Measurements from ENCODE around the gene PTPRT. TPM values are rescaled to one million over a fixed set of nuclear protein-coding genes. Genes with fewer than 3 reads are reported as not detected.

PTPRT gene
- total RNA-seq, 2 experiments from 2014 or later = not detected

DNA sequence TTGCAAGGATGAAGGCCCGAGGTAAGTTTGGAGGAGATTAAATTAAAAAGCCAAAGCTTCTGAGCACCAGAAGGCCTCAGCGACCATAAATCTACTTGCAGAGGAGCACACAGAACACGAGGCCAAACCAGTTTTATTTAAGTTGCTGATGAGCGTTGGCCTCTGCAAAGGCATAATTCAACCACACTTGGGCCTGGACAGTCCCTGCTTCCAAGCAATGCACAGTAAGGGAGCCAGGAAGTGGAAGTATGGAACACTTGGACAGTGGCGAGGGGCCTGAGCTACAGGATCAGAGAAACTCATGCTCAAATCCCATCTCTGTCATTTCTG is 92.8 kb downstream of the PTPRT start:
- no peaks in the 10 kb centered on the region for H3K4me1 Mint-ChIP-seq

DNA sequence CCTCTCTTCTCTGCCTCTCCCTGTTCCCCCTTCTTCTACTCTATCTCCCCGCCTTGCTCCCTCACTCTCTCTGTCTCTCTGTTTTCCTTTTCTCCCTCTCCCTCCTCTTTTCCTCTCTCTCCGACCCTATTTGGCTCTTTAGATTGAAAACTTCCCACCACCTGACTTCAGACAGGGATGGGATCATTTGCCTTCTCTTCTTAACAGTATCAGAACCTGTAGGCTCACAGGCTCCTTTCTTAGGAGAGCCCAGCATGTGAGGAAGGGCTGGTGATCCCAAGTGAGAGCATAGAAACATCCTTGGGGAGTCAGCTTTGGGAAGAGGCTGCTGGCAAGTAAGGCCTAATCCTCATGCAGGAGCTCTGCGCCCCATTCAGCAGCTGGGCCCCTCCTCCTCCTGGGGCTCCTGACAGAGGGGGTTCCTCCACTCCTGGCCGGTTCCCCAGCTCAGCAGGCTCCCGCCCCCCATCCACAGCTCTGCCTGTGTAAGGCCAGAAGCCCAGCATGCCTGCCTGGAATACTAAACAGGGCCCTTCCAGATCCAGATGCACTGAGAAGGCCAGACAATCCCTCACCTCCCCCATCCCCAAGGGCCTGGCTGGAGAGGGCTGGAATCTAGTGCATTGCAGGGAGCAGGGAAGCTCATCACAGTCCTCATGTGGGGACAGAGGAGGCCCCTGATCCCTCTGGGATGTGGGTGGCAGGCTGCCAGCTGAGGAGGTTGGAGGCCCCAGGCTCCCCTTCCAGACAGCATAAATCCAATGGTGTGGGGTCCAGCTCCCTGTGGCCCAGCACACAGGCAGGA is 93.4 kb downstream of the PTPRT start:
- peaks cover 10% of the 10 kb centered on the region for H3K9me3 Mint-ChIP-seq
- no peaks in the 10 kb centered on the region for H3K36me3 Mint-ChIP-seq
- no peak overlapping the region for H3K27ac Mint-ChIP-seq
- H3K4me1 Mint-ChIP-seq = no peaks in the 10 kb centered on the region
- peaks cover 3% of the 10 kb centered on the region for H3K27me3 Mint-ChIP-seq
- no peak for DNase-seq
- H3K4me3 Mint-ChIP-seq = no peak overlapping the region

More for the DNA sequence above, 92.8 kb downstream of the PTPRT start:
- peaks cover 10% of the 10 kb centered on the region for H3K9me3 Mint-ChIP-seq
- no peaks in the 10 kb centered on the region for H3K36me3 Mint-ChIP-seq
- H3K27ac Mint-ChIP-seq = no peak overlapping the region
- no peak for DNase-seq
- H3K27me3 Mint-ChIP-seq = peaks cover 6% of the 10 kb centered on the region
- H3K4me3 Mint-ChIP-seq = no peak overlapping the region

DNA sequence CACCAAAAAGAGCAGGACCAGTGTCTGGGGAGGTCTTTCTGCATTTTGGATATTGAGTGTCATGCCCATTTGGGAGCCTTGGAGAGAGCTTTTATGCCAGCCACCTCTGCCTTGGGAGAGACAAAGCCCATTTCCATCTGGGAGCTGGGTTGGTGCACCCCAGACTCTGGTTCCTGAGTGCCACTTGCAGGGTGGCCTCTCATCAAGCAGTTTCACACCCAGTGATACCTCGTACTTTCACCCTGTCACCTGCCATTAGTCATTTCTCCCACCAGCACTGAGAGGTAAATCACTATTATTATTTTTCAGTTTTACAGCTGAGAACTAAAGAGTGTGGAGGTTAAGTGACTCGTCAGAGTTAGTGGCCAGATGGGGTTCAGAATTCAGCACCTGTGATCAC is 94.7 kb downstream of the PTPRT start:
- peaks cover 10% of the 10 kb centered on the region for H3K9me3 Mint-ChIP-seq
- no peak overlapping the region for H3K4me3 Mint-ChIP-seq
- H3K27ac Mint-ChIP-seq = no peak overlapping the region
- H3K4me1 Mint-ChIP-seq = no peaks in the 10 kb centered on the region
- no peak for DNase-seq
- H3K27me3 Mint-ChIP-seq = no peaks in the 10 kb centered on the region
- no peaks in the 10 kb centered on the region for H3K36me3 Mint-ChIP-seq

DNA sequence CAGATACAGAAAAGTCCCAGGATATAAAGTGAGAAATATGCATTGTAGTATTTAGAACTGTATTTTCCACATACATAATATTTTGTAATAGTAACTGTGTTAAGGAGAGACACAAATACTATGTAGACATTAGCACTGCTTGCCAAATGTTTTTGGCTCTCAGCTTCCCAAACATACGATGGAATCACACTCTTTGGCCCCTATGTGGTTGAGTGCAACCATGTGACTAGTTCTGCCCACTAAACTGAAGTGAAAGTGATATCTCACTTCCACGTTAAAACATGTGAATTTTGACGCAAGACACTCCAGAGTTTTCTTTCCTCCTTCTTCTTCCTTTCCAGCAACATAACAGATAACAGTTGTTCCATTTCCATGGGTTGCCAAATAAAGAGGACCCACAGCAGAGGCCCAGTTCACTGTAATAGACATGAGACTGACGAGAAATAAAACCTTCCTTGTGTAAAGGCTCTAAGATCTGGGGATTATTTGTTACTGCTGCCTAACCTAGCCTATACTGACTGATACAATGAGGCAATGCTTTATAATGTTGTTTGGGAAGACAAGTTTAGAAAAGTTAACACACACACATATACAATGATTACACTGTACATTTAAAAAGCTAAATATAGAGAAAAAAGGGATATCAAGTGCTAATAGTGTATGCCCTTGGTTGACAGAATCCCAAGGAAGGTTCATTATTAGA is 97.2 kb downstream of the PTPRT start:
- no peaks in the 10 kb centered on the region for H3K4me1 Mint-ChIP-seq
- no peak for DNase-seq
- H3K9me3 Mint-ChIP-seq = peaks cover 10% of the 10 kb centered on the region
- H3K27me3 Mint-ChIP-seq = peaks cover 11% of the 10 kb centered on the region
- no peak overlapping the region for H3K27ac Mint-ChIP-seq
- no peaks in the 10 kb centered on the region for H3K36me3 Mint-ChIP-seq
- no peak overlapping the region for H3K4me3 Mint-ChIP-seq

DNA sequence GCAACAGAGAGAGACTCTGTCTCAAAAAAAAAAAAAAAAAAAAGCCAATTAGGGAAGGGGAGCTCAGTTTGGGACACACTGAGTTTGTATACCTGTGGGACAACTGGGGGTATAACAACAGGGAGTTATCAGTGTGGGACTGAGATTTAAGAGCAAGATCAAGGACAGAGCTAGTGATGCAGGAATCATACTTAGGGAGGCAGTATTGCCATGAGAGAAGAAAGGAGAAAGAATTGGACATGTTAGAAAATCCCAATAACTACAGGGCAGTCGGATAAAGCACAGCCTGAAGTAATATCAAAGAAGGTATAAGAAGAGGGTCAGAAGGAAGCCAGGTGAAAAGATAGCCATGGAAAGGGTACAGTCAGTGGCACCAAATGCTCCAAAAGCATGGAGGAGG is 121.2 kb downstream of the PTPRT start:
- no peak overlapping the region for H3K27ac Mint-ChIP-seq
- no peaks in the 10 kb centered on the region for H3K27me3 Mint-ChIP-seq
- H3K9me3 Mint-ChIP-seq = no peaks in the 10 kb centered on the region
- H3K4me1 Mint-ChIP-seq = no peaks in the 10 kb centered on the region
- no peak for DNase-seq
- no peak overlapping the region for H3K4me3 Mint-ChIP-seq
- no peaks in the 10 kb centered on the region for H3K36me3 Mint-ChIP-seq

DNA sequence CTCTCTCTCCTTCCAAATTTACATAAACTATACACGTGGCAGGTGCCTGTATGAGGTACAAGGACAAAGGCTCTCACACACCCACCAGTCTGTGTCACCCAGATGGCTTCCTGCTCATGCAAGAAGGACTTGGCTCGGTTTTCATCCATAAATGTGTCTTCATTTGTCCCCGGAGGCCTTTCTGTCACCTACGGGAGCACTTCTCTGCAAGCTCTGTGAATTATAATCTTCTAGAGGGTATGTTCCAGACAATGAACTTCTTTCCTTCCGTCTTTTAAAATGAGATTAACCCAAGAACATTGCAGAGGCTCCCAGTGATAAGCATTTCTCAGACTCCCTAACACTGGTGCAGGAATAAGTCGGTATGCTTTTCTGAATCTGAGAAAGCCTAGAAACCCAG is 123.6 kb downstream of the PTPRT start:
- Mint-ChIP-seq H3K4me3 (no peak overlapping the region), H3K27ac (no peak overlapping the region), H3K27me3 (no peaks in the 10 kb centered on the region), H3K9me3 (no peaks in the 10 kb centered on the region), H3K4me1 (no peaks in the 10 kb centered on the region), H3K36me3 (no peaks in the 10 kb centered on the region)
- DNase-seq = no peak

DNA sequence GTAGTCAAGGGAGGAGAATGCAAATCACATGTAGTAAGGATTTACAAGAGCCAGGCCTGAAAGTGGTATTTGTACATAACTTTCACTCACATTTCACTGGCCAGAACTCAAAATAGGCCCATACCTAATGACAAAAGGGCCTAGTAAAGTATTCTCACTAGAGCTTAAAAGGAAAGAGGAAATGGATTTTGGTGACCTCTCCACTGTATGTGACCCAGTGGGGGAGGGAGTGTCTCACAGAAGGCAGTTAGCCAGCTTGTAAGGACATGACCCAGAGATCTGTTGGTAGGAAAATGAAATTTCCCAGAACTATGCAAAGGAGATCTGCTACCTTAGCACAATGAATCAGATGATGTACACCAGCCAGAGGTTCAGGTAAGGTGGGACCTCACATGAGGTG is 124.4 kb downstream of the PTPRT start:
- no peak for DNase-seq
- no peaks in the 10 kb centered on the region for H3K4me1 Mint-ChIP-seq
- no peak overlapping the region for H3K4me3 Mint-ChIP-seq
- H3K27me3 Mint-ChIP-seq = no peaks in the 10 kb centered on the region
- H3K36me3 Mint-ChIP-seq = no peaks in the 10 kb centered on the region
- H3K9me3 Mint-ChIP-seq = no peaks in the 10 kb centered on the region
- H3K27ac Mint-ChIP-seq = no peak overlapping the region

DNA sequence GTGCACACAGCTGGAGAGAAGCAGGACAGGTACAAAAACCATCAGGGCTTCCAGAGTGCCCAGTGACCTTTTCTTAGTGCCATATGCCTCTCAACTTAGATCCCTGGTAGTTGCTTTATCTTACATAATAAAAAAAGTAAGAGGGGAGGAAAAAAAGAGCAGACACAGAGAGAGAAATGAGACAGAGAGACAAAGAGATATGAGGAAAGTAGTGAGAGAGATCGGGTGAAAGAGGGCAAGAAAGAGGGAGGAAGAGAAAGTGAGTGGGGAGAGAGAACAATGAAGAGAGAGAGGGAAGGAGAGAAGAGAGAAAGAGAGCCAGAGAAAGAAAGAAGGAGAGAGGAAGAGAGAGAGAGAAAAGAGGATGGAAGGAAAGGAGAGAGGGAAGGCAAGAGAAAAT is 131.6 kb downstream of the PTPRT start:
- Mint-ChIP-seq H3K27ac (no peak overlapping the region), H3K27me3 (no peaks in the 10 kb centered on the region), H3K36me3 (no peaks in the 10 kb centered on the region), H3K4me1 (no peaks in the 10 kb centered on the region), H3K4me3 (no peak overlapping the region), H3K9me3 (no peaks in the 10 kb centered on the region)
- no peak for DNase-seq

DNA sequence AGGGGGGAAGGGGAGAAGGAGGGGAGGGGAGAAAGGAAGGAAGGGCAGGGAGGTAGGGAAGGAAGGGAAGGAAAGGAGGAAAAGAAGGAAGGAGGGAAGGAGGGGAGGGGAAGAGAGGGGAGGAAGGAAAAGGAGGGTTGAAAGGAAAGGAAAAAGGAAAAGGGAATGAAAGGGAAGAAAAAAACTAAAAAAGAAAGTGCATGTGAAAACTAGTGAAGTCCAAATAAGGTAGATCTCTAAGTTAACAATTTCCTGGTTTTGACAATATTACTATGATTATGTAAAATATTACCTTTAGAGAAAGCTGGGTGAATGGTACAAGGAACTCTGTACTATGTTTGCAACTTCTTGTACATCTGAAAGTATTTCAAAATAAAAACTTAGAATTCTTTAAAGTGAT is 132.4 kb downstream of the PTPRT start:
- no peak overlapping the region for H3K27ac Mint-ChIP-seq
- H3K4me1 Mint-ChIP-seq = no peaks in the 10 kb centered on the region
- H3K4me3 Mint-ChIP-seq = no peak overlapping the region
- H3K36me3 Mint-ChIP-seq = no peaks in the 10 kb centered on the region
- no peaks in the 10 kb centered on the region for H3K27me3 Mint-ChIP-seq
- H3K9me3 Mint-ChIP-seq = peaks cover 1% of the 10 kb centered on the region
- no peak for DNase-seq

DNA sequence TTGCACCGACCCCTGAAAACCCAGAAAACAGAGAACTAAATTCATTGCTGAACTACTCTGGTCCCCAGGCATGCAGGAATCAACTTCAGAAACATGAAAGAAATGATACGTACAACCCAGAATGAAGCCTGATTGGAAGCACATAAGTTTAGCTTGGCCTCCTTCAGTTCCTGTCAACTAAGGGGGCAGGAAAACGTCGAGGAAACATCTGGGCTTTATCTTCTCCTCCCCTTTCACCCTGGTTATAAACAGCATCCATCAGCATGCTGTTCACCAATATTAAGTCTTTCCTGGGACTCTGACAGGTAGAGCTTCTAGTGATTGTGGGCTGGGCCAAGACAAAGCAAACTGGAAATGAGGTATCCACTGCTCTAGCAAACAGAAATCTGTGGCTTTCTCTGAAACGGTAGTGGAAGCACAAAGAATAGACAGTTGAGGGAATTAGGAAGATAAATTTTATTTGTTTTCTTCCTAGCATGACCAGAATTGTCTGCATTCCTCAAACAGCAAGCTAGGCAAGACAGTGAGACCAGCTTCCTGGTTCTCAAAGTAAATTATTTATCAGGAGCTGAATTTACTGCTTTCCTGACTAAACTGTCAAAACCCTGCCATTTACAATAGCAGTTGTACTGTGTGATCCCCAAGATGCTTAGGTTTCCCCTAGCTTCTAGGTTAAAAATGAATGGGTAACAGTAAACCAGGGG is 134.4 kb downstream of the PTPRT start:
- H3K27me3 Mint-ChIP-seq = no peaks in the 10 kb centered on the region

DNA sequence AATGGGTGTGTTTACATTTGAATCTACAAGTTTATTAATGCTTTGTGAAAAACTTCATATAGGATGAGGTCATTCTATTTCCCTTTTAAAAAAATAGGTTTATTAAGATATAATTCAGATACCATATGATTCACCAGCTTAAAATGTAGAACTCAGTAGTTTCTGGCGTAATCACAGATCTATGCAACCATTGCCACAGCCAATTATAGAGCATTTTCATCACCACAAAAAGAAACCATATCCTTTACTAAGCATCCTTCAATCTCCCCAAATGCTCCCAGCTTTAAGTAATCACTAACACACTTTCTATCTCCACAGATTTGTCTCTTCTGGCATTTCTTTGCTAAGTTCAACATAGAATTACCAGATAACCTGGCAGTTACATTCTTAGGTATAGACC is 137.2 kb downstream of the PTPRT start:
- no peaks in the 10 kb centered on the region for H3K36me3 Mint-ChIP-seq
- no peak overlapping the region for H3K4me3 Mint-ChIP-seq
- peaks cover 1% of the 10 kb centered on the region for H3K9me3 Mint-ChIP-seq
- no peaks in the 10 kb centered on the region for H3K4me1 Mint-ChIP-seq
- no peaks in the 10 kb centered on the region for H3K27me3 Mint-ChIP-seq
- DNase-seq = no peak
- no peak overlapping the region for H3K27ac Mint-ChIP-seq

More for the DNA sequence above, 134.4 kb downstream of the PTPRT start:
- H3K4me3 Mint-ChIP-seq = no peak overlapping the region
- H3K9me3 Mint-ChIP-seq = peaks cover 1% of the 10 kb centered on the region
- no peaks in the 10 kb centered on the region for H3K36me3 Mint-ChIP-seq
- H3K27ac Mint-ChIP-seq = no peak overlapping the region
- DNase-seq = no peak
- H3K4me1 Mint-ChIP-seq = no peaks in the 10 kb centered on the region

DNA sequence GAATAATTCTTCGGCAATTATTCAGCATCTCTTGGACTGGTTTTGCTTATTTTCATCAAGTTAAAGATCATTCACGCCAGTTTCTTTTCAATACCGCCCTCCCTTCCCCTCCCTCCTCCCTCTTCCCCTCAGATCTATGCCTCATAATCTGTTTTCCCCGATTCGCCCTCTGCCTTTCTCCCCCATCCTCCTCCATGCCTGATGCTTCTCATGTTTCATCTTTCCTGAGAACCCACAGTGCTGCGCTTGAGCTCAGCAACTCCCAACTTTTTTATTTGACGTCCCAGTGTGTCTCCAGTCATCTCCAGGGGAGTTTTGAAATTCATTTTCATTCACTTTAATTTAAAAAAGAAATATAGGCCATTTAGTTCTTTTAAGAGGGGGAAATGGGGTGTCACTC is 142.7 kb downstream of the PTPRT start:
- Mint-ChIP-seq H3K4me3 (no peak overlapping the region), H3K27me3 (peaks cover 5% of the 10 kb centered on the region), H3K4me1 (no peaks in the 10 kb centered on the region), H3K36me3 (no peaks in the 10 kb centered on the region), H3K9me3 (no peaks in the 10 kb centered on the region), H3K27ac (no peak overlapping the region)
- no peak for DNase-seq

DNA sequence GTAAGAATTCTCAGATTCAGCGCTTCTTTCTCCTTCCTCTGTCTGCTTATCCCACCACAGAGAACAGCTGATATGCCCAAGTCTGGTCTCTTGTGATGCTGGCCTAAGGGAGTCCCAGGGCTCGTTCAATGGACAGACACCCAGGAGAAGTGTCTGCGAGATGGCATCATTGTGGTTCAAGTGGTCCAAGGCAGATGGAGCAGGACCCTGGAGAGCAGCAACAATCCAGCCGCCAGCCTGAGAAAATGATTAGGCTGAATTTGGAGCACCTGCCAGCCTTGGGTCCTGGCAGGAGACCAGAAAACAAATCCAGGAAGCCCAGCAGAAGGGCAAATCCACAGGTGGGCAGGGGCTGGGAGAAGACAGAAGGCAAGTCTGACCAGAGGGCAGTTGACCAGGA is 145.8 kb downstream of the PTPRT start:
- no peak for DNase-seq
- Mint-ChIP-seq H3K9me3 (no peaks in the 10 kb centered on the region), H3K27me3 (peaks cover 9% of the 10 kb centered on the region)

DNA sequence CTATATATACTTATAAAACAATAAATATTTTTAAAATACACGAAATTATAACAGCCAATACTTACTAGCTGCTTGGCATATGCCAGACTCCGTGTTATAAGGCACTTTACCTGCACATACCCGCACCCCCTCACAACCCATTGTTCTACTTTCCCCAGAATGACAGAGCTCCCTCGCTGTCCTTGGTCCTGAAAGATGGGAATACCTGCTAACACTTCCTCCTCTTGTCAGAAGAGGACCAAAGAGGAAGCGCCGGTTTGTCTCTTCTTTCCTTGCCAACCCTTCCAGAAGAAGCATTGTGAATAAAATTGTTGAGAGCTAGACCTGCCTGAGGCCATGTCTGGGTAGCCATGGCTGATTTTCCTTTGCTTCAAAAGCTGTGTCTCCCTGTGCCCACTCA is 149.3 kb downstream of the PTPRT start:
- Mint-ChIP-seq H3K27ac (no peak overlapping the region), H3K4me1 (no peaks in the 10 kb centered on the region), H3K36me3 (no peaks in the 10 kb centered on the region), H3K9me3 (no peaks in the 10 kb centered on the region), H3K27me3 (peaks cover 4% of the 10 kb centered on the region), H3K4me3 (no peak overlapping the region)
- DNase-seq = no peak

More for the DNA sequence above, 145.8 kb downstream of the PTPRT start:
- Mint-ChIP-seq H3K4me3 (no peak overlapping the region), H3K36me3 (no peaks in the 10 kb centered on the region), H3K4me1 (no peaks in the 10 kb centered on the region), H3K27ac (no peak overlapping the region)

DNA sequence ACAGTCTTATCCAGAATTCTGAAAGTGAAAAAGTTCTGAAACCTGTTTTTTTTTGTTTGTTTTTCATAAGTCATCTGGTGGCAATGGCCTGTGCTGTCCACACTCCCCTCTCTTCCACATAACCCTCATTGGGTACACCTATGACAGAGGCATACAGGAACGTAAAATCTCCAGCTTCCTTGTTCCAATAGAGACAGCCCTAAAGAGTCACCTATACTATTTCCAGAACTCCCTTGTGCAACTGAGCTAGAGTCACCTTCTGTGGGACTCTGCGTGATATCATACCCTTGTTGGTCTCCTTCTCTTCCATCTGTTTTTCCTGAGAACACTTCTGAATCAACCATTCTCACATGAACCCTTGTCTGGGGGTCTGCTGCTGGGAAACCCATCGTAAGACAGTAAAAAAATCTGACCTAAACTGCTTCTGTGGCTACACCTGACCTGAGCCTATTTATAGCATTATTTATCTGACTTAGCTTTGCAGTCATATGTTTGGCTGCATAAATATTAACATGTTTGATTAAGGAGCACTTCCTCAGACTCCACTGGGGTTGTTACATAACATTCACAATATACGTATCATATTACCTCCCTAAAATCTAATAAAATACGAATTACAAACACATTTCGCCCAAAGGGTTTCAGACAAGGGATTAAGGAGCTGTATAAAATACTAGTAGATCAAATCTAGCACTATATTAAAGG is 151.9 kb downstream of the PTPRT start:
- peaks cover 4% of the 10 kb centered on the region for H3K27me3 Mint-ChIP-seq
- no peaks in the 10 kb centered on the region for H3K9me3 Mint-ChIP-seq
- no peak overlapping the region for H3K27ac Mint-ChIP-seq
- H3K4me1 Mint-ChIP-seq = no peaks in the 10 kb centered on the region
- no peak overlapping the region for H3K4me3 Mint-ChIP-seq
- no peaks in the 10 kb centered on the region for H3K36me3 Mint-ChIP-seq
- no peak for DNase-seq
